Naive B cell (primary cell): ENCODE results near the gene MARCKSL1. TPM values are rescaled to one million over a fixed set of nuclear protein-coding genes. Genes with fewer than 3 reads are reported as not detected.
A peak's percentile ranks its signal among the peaks of the same experiment; 100 is the strongest.
"Not testable (repeated sequence)": the region's sequence is repeated elsewhere in the genome, so short reads cannot be mapped to it uniquely, and the experiment has no call there.

Experiments used
- ATAC-seq, 2 donors: fragments of 150-1000 bp; cut with Tn5 transposase; 2 replicates each; pipeline ENCODE4 v1.10.0; 2021; ENCODE audit warnings: low read depth in 2 of 2, mild to moderate bottlenecking in 2 of 2, moderate library complexity in 2 of 2
- DNase-seq: peaks from one replicate; pipeline ENCODE4 v3.0.0; 2022
- H3K27ac Mint-ChIP-seq, 6 donors: one replicate each; pipeline ENCODE4 v1.8.0; 2020 to 2022; ENCODE audit warnings: mild to moderate bottlenecking in 6 of 6, mixed read lengths in 6 of 6, moderate library complexity in 5 of 6, inconsistent platforms in 2 of 6
- H3K27me3 Mint-ChIP-seq, 3 donors: one replicate each; pipeline ENCODE4 v1.8.0; 2021 to 2022; ENCODE audit warnings: mixed read lengths in 3 of 3, mild to moderate bottlenecking in 1 of 3
- H3K36me3 Mint-ChIP-seq, 2 donors: one replicate each; pipeline ENCODE4 v1.8.0; 2020 to 2022; ENCODE audit warnings: mixed read lengths in 2 of 2, inconsistent platforms in 1 of 2, mild to moderate bottlenecking in 1 of 2
- H3K4me1 Mint-ChIP-seq, 3 donors: one replicate each; pipeline ENCODE4 v1.8.0; 2020 to 2022; ENCODE audit warnings: mixed read lengths in 3 of 3, inconsistent platforms in 1 of 3, mild to moderate bottlenecking in 1 of 3, moderate library complexity in 1 of 3
- H3K4me3 Mint-ChIP-seq, 8 donors: one replicate each; pipeline ENCODE4 v1.8.0; 2020 to 2022; ENCODE audit warnings: mild to moderate bottlenecking in 8 of 8, mixed read lengths in 8 of 8, moderate library complexity in 8 of 8, inconsistent platforms in 2 of 8
- H3K9me3 Mint-ChIP-seq, 7 donors: one replicate each; pipeline ENCODE4 v1.8.0; 2020 to 2022; ENCODE audit warnings: mixed read lengths in 7 of 7, mild to moderate bottlenecking in 5 of 7, inconsistent platforms in 2 of 7, moderate library complexity in 1 of 7
- polyA plus RNA-seq, 6 donors: library from polyadenylated mRNA; unstranded; fragments of 300-500 nt; fragmentation: Illumina TruSeq; gene quantifications; one replicate each; pipeline ENCODE4 v1.2.3, GENCODE V29; 2021; ENCODE audit warnings: low read depth in 6 of 6

MARCKSL1 gene
- polyA plus RNA-seq, 6 donors from 2014 or later, result 171 to 297 (median 207) TPM

- Mint-ChIP-seq H3K9me3 (peaks cover 0 to 1% (median 0%) of the 10 kb centered on the region in 7 donors), H3K4me3 (peak overlapping the region in 7 of 8 donors; percentile 52 to 81 (median 70)), H3K27ac (peak overlapping the region in 1 of 6 donors; percentile 21), H3K27me3 (peaks cover 0 to 5% (median 0%) of the 10 kb centered on the region in 3 donors), H3K4me1 (peaks cover 24 to 47% (median 35%) of the 10 kb centered on the region in 3 donors), H3K36me3 (no peaks in the 10 kb centered on the region)
- DNase-seq, result peak; percentile 32
- ATAC-seq, result peak; percentile 25 to 29
These were observed 25.8 kb upstream of the MARCKSL1 start for GRCh38 chr1:32361674-32362473.

- ATAC-seq (no peak), DNase-seq (no peak)
- H3K27ac Mint-ChIP-seq, result peak overlapping the region in 1 of 6 donors; percentile 74
- H3K27me3 Mint-ChIP-seq, result peaks cover 0 to 5% (median 0%) of the 10 kb centered on the region in 3 donors
- H3K36me3 Mint-ChIP-seq, result no peaks in the 10 kb centered on the region
- H3K9me3 Mint-ChIP-seq, result peaks cover 0 to 1% (median 0%) of the 10 kb centered on the region in 7 donors
- H3K4me3 Mint-ChIP-seq, result peak overlapping the region in 6 of 8 donors; percentile 65 to 90 (median 82)
- H3K4me1 Mint-ChIP-seq, result peaks cover 24 to 50% (median 35%) of the 10 kb centered on the region in 3 donors
These were observed 25.3 kb upstream of the MARCKSL1 start for GRCh38 chr1:32361308-32361673.

- H3K4me1 Mint-ChIP-seq, result peaks cover 31 to 61% (median 36%) of the 10 kb centered on the region in 3 donors
- DNase-seq (no peak), ATAC-seq (no peak)
- peaks cover 0 to 1% (median 0%) of the 10 kb centered on the region in 7 donors for H3K9me3 Mint-ChIP-seq
- no peaks in the 10 kb centered on the region for H3K36me3 Mint-ChIP-seq
- H3K27me3 Mint-ChIP-seq, result peaks cover 0 to 5% (median 0%) of the 10 kb centered on the region in 3 donors
- H3K27ac Mint-ChIP-seq, result peak overlapping the region in 4 of 6 donors; percentile 47 to 77 (median 64)
- H3K4me3 Mint-ChIP-seq, result no peak overlapping the region
These were observed 22.4 kb upstream of the MARCKSL1 start for GRCh38 chr1:32358435-32358834.

DNA sequence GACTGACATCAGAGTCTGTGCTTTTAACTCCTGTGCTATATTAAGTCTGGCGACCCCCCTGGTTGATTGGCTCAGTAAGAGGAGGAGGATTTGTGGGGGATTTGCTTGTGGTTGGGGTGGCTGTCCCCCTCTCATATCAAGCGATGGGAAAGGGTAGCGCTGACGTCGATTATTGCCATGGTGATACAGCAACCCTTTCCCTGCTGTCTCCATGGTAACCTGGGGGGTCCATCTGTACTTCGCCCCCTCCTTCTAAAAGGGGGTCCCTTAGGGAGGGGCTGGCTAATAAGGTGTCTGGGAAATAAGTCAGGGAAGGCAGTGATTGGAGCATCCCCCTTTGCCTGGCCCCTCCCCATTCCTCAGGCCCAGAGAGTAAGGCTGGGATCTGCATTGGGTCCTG lies 21.6 kb upstream of the MARCKSL1 start:
- H3K4me3 Mint-ChIP-seq, result peak overlapping the region in 1 of 8 donors; percentile 9
- no peaks in the 10 kb centered on the region for H3K36me3 Mint-ChIP-seq
- peaks cover 0 to 5% (median 0%) of the 10 kb centered on the region in 3 donors for H3K27me3 Mint-ChIP-seq
- ATAC-seq, result no peak
- DNase-seq, result no peak
- H3K4me1 Mint-ChIP-seq, result peaks cover 34 to 66% (median 35%) of the 10 kb centered on the region in 3 donors
- peak overlapping the region in 2 of 6 donors; percentile 47 to 77 for H3K27ac Mint-ChIP-seq
- peaks cover 0 to 1% (median 0%) of the 10 kb centered on the region in 7 donors for H3K9me3 Mint-ChIP-seq

GRCh38 chr1:32356478-32356877 lies 20.4 kb upstream of the MARCKSL1 start:
- Mint-ChIP-seq H3K27me3 (peaks cover 0 to 5% (median 0%) of the 10 kb centered on the region in 3 donors), H3K9me3 (peaks cover 0 to 1% (median 0%) of the 10 kb centered on the region in 7 donors), H3K27ac (peak overlapping the region in 1 of 6 donors; percentile 32), H3K4me1 (peaks cover 34 to 68% (median 38%) of the 10 kb centered on the region in 3 donors), H3K4me3 (peak overlapping the region in 1 of 8 donors; percentile 60), H3K36me3 (no peaks in the 10 kb centered on the region)
- ATAC-seq, result no peak
- DNase-seq, result no peak

GRCh38 chr1:32355778-32356177 lies 19.7 kb upstream of the MARCKSL1 start:
- Mint-ChIP-seq H3K4me1 (peaks cover 30 to 68% (median 39%) of the 10 kb centered on the region in 3 donors), H3K4me3 (peak overlapping the region in 1 of 8 donors; percentile 81), H3K27ac (peak overlapping the region in 1 of 6 donors; percentile 27)
- not testable (repeated sequence) for ATAC-seq, H3K9me3 Mint-ChIP-seq, H3K27me3 Mint-ChIP-seq, H3K36me3 Mint-ChIP-seq, DNase-seq

DNA sequence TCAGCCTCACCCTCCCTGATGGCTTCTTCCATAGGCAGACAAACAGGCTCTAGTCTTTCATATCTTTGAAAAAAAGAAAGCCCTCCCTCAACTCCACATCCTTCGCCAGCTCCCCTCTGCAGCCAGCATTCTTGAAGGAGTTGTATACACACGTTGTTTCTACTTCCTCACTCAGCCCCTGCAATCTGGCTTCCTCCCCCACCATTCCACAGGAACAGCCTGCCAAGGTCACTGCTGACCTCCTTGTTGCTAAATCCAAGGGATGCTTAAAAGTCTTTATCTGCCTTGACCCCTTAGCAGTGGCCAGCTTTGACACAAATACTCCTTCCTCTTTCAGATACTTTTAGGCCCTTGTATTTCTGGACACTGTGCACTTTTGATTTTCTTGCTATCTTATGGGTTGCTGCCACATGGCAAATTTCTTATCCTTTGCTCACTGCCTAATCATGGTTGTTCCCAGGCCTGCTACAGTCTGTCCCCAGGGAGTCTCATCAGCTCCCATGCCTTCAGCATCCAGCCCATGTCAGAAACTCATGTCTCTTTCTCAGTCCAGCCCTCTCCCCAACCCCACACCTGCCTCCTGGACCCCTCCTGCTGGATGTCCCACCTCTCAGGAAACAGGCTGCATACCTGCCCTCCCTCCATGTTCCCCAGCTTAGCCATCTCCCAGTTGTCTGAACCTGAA lies 18.0 kb upstream of the MARCKSL1 start:
- Mint-ChIP-seq H3K27ac (peak overlapping the region in 4 of 6 donors; percentile 22 to 93 (median 64)), H3K36me3 (no peaks in the 10 kb centered on the region), H3K27me3 (no peaks in the 10 kb centered on the region), H3K9me3 (no peaks in the 10 kb centered on the region), H3K4me3 (peak overlapping the region in 6 of 8 donors; percentile 50 to 85 (median 76)), H3K4me1 (peaks cover 23 to 68% (median 39%) of the 10 kb centered on the region in 3 donors)
- ATAC-seq (no peak), DNase-seq (no peak)

- Mint-ChIP-seq H3K4me3 (peak overlapping the region; percentile 3 to 86 (median 77)), H3K27ac (peak overlapping the region in 3 of 6 donors; percentile 86 to 88 (median 86)), H3K4me1 (peaks cover 25 to 72% (median 42%) of the 10 kb centered on the region in 3 donors), H3K27me3 (no peaks in the 10 kb centered on the region), H3K9me3 (no peaks in the 10 kb centered on the region), H3K36me3 (no peaks in the 10 kb centered on the region)
- ATAC-seq, result no peak
- no peak for DNase-seq
These were observed 17.4 kb upstream of the MARCKSL1 start for GRCh38 chr1:32353431-32353830.

DNA sequence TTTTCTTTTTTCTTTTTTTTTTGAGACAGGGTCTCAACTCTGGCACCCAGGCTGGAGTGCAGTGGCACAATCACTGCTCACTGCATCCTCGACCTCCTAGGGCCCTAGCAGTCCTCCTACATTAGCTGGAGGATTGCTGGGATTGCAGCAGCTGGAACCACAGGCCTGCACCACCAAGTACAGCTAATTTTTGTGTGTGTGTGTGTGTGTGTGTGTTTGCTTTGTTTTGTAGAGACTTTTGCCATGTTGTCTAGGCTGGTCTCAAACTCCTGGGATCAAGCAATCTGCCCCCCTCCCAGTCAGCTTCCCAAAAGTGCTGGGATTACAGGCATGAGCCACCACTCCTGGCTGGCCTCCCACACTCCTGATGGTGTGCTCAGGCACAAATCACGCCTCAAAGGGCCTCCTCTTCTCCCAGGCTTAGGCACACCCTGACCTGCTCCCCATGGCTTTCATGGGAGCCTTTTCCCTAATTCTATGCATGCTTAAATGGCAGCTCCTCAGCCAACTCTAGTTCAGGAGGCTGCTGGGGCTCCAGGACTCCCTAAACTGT lies 16.9 kb upstream of the MARCKSL1 start:
- H3K4me1 Mint-ChIP-seq, result peaks cover 25 to 77% (median 45%) of the 10 kb centered on the region in 3 donors
- DNase-seq (no peak), ATAC-seq (no peak)
- peak overlapping the region in 2 of 6 donors; percentile 86 to 88 for H3K27ac Mint-ChIP-seq
- no peaks in the 10 kb centered on the region for H3K27me3 Mint-ChIP-seq
- H3K4me3 Mint-ChIP-seq, result peak overlapping the region; percentile 47 to 87 (median 81)
- H3K9me3 Mint-ChIP-seq, result no peaks in the 10 kb centered on the region
- no peaks in the 10 kb centered on the region for H3K36me3 Mint-ChIP-seq

DNA sequence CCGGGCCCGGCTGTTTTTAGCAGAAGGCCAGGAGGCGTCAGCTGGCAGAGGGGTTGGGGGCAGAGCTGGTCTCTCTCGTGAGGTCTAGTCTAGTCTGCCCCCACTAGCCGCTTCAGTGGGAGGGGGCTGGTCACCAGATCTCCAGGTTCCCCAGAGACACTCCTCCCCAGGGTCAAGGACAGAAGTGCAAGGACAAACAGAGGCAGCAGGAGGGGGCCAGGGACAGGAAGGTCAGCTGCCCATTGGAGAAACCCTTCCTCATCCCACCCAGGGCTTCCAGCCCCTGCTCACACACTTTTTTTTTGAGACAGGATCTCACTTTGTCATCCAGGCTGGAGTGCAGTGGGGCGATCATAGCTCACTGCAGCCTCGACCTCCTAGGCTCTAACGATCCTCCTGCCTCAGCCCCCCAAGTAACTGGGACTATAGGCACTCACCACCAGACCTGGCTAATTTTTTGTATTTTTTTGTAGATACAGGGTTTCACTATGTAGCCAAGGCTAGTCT lies 16.3 kb upstream of the MARCKSL1 start:
- ATAC-seq (no peak), DNase-seq (no peak)
- H3K4me3 Mint-ChIP-seq, result peak overlapping the region; percentile 75 to 93 (median 83)
- H3K27me3 Mint-ChIP-seq, result no peaks in the 10 kb centered on the region
- no peaks in the 10 kb centered on the region for H3K36me3 Mint-ChIP-seq
- H3K9me3 Mint-ChIP-seq, result no peaks in the 10 kb centered on the region
- H3K4me1 Mint-ChIP-seq, result peaks cover 25 to 74% (median 45%) of the 10 kb centered on the region in 3 donors
- peak overlapping the region in 5 of 6 donors; percentile 38 to 89 (median 86) for H3K27ac Mint-ChIP-seq

DNA sequence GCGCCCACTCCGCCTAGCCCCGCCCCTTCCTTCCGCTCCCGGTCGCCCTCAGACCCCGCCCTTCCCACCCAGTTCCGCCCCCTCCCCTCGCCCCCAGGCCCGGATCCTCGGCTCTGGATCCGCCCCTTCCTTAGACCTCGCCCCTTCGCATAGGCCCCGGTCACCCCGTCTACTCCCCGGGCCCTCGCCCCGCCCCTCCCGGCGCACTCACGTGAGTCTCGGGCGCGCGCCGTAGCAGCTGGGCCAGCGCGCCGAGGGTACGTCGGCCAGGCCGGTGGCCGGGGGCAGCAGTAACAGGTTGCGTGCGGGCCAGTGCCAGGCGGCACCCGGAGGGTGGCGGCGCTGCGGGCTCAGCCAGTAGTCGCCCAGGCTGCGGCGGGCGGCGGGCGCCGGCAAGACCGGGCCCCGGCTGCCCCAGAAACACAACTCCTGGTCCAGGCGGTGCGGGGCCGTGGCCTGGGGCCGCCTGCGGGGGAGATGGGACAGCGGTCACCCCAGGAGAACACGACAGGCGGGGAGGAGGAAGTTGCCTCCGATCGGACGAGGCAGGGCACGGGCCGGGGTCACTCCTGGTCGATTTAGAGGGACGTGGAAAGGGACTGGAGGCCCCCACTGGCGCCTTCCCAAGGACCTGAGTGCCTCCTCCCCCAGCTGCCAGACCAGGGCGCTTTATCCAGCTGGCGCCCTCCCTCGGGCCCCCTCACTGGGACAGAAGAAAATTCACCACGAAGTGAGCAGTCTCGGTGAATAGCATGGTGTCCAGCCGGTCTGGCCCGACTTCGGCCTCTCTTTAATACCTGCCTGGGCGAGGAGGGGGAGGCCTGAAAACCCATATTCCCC lies 15.6 kb upstream of the MARCKSL1 start:
- no peaks in the 10 kb centered on the region for H3K36me3 Mint-ChIP-seq
- H3K4me3 Mint-ChIP-seq, result peak overlapping the region; percentile 75 to 94 (median 86)
- no peaks in the 10 kb centered on the region for H3K27me3 Mint-ChIP-seq
- ATAC-seq, result peak; percentile 93
- peak overlapping the region; percentile 70 to 96 (median 86) for H3K27ac Mint-ChIP-seq
- DNase-seq, result peak; percentile 91
- peaks cover 25 to 78% (median 45%) of the 10 kb centered on the region in 3 donors for H3K4me1 Mint-ChIP-seq
- no peaks in the 10 kb centered on the region for H3K9me3 Mint-ChIP-seq

DNA sequence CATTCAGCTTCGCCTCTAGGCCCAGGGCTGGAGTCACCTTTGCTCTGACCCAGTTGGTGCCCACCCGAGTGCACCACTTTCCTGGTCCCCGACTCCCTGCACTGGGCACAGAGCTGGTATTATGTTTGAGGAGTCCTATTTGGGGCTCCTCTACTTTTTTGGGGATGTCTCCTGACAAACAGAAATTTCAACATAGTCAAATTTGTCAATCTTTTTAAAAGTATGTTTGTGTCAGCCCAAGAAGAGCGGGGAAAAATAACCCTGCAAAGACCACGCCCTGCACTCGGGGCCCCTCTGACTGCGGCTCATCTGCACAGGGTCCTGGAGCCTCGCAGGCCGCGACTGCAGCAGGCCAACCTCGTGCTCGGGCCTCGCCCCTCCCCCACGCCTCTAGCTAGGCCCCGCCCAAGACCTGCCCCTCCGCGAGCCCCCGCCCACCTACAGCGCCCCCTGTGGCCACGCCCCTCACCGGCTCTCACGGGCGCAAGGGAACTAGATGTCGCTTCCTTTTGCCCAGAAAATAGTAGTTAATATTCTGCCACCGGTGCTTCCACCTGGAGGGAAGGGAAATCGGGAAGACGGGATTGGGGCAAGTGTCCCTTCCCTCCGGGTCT lies 14.9 kb upstream of the MARCKSL1 start:
- peaks cover 25 to 79% (median 45%) of the 10 kb centered on the region in 3 donors for H3K4me1 Mint-ChIP-seq
- no peaks in the 10 kb centered on the region for H3K9me3 Mint-ChIP-seq
- H3K27ac Mint-ChIP-seq, result peak overlapping the region; percentile 70 to 96 (median 88)
- DNase-seq (peak; percentile 30), ATAC-seq (peak; percentile 66)
- H3K36me3 Mint-ChIP-seq, result no peaks in the 10 kb centered on the region
- peaks cover 0 to 2% (median 0%) of the 10 kb centered on the region in 3 donors for H3K27me3 Mint-ChIP-seq
- peak overlapping the region; percentile 75 to 94 (median 86) for H3K4me3 Mint-ChIP-seq
